GM23338 (cell line): ENCODE measurements around the gene NLRP5. TPM values are rescaled to one million over a fixed set of nuclear protein-coding genes. Genes with fewer than 3 reads are reported as not detected.

ENCODE experiments used
- ATAC-seq: fragments of 200-7000 bp; cut with Tn5 transposase; 3 replicates; pipeline ENCODE4 v1.9.1; 2020
- DNase-seq: peaks from one replicate; pipeline ENCODE4 v3.0.0-alpha.2; 2015; ENCODE audit warnings: low spot score
- H2AFZ ChIP-seq: fragments of 200-600 bp; sonication (generic); 2 replicates; pipeline ENCODE4 v1.8.0; 2016; ENCODE audit warnings: antibody characterized with exemption, mild to moderate bottlenecking, moderate library complexity
- H3F3A ChIP-seq: fragments of 200-600 bp; sonication (generic); replicated peaks from 2 replicates; pipeline ENCODE4 v1.8.0; 2017; ENCODE audit warnings: antibody characterized with exemption, mixed run types, low read depth
- H3K27ac ChIP-seq: fragments of 200-600 bp; sonication (generic); 2 replicates; pipeline ENCODE4 v1.6.1; 2016; ENCODE audit warnings: low read depth
- H3K27me3 ChIP-seq: fragments of 200-600 bp; sonication (generic); 2 replicates; pipeline ENCODE4 v1.8.0; 2016; ENCODE audit warnings: mild to moderate bottlenecking, mixed run types, moderate library complexity; ENCODE audit not compliant: insufficient read depth
- H3K36me3 ChIP-seq: fragments of 200-600 bp; sonication (generic); 2 replicates; pipeline ENCODE4 v1.8.0; 2016; ENCODE audit warnings: mild to moderate bottlenecking; ENCODE audit not compliant: insufficient read depth
- H3K4me1 ChIP-seq: fragments of 200-600 bp; sonication (generic); 2 replicates; pipeline ENCODE4 v1.8.0; 2016; ENCODE audit warnings: mild to moderate bottlenecking, moderate library complexity; ENCODE audit not compliant: insufficient read depth
- H3K4me2 ChIP-seq: fragments of 200-600 bp; sonication (generic); 2 replicates; pipeline ENCODE4 v1.7.1; 2017; ENCODE audit warnings: mixed run types
- H3K4me3 ChIP-seq: fragments of 200-600 bp; sonication (generic); 2 replicates; pipeline ENCODE4 v1.6.1; 2016; ENCODE audit warnings: mixed run types
- H3K79me2 ChIP-seq: fragments of 200-600 bp; sonication (generic); replicated peaks from 2 replicates; pipeline ENCODE4 v1.8.0; 2017; ENCODE audit warnings: mild to moderate bottlenecking; ENCODE audit not compliant: insufficient read depth
- H3K9me2 ChIP-seq: fragments of 200-600 bp; sonication (generic); 2 replicates; pipeline ENCODE4 v1.8.0; 2017; ENCODE audit not compliant: insufficient read depth
- H4K20me1 ChIP-seq: fragments of 200-600 bp; sonication (generic); replicated peaks from 2 replicates; pipeline ENCODE4 v1.8.0; 2017; ENCODE audit warnings: mild to moderate bottlenecking; ENCODE audit not compliant: insufficient read depth
- H3K27ac Mint-ChIP-seq: 2 replicates; pipeline ENCODE4 v1.8.0; 2020; ENCODE audit warnings: inconsistent platforms, mild to moderate bottlenecking, moderate library complexity, mixed read lengths
- H3K27me3 Mint-ChIP-seq: 3 replicates; pipeline ENCODE4 v1.8.0; 2022; ENCODE audit warnings: low read depth, mild to moderate bottlenecking, moderate library complexity, mixed read lengths, inconsistent platforms; ENCODE audit not compliant: insufficient read depth, poor library complexity
- H3K36me3 Mint-ChIP-seq: 3 replicates; pipeline ENCODE4 v1.8.0; 2021; ENCODE audit warnings: low read depth, mild to moderate bottlenecking, inconsistent platforms, moderate library complexity, mixed read lengths
- H3K4me1 Mint-ChIP-seq: 3 replicates; pipeline ENCODE4 v1.8.0; 2020; ENCODE audit warnings: mild to moderate bottlenecking, inconsistent platforms, mixed read lengths
- H3K4me3 Mint-ChIP-seq: 3 replicates; pipeline ENCODE4 v1.8.0; 2021; ENCODE audit warnings: moderate library complexity, mild to moderate bottlenecking, inconsistent platforms, mixed read lengths
- H3K9me3 Mint-ChIP-seq: 3 replicates; pipeline ENCODE4 v1.8.0; 2020; ENCODE audit warnings: moderate library complexity, mild to moderate bottlenecking, inconsistent platforms, mixed read lengths
- CREB1 ChIP-seq: fragments of 250-450 bp; sonication (Bioruptor Pico); IDR thresholded peaks from 2 replicates; pipeline ENCODE4 v1.5.0; 2020; ENCODE audit warnings: low read depth, mild to moderate bottlenecking, moderate library complexity
- ETS1 ChIP-seq: IDR thresholded peaks from 2 replicates; pipeline ENCODE4 v1.6.1; 2016; ENCODE audit warnings: antibody characterized with exemption
- EZH2 ChIP-seq: fragments of 200-600 bp; sonication (generic); IDR thresholded peaks from one replicate; pipeline ENCODE4 v1.8.0; 2017; ENCODE audit warnings: antibody characterized with exemption, mild to moderate bottlenecking, low read depth; ENCODE audit not compliant: unreplicated experiment
- EZH2phosphoT487 ChIP-seq: fragments of 200-600 bp; sonication (generic); IDR thresholded peaks from one replicate; pipeline ENCODE4 v1.8.1; 2018; ENCODE audit warnings: antibody characterized with exemption; ENCODE audit not compliant: unreplicated experiment
- JUNB ChIP-seq: IDR thresholded peaks from one replicate; pipeline ENCODE4 v1.6.1; 2016; ENCODE audit warnings: antibody characterized with exemption; ENCODE audit not compliant: unreplicated experiment
- NANOG ChIP-seq: IDR thresholded peaks from 2 replicates; pipeline ENCODE4 v1.6.1; 2016; ENCODE audit warnings: antibody characterized with exemption, borderline replicate concordance
- POLR2AphosphoS5 ChIP-seq: IDR thresholded peaks from 2 replicates; pipeline ENCODE4 v1.6.1; 2016; ENCODE audit warnings: antibody characterized with exemption, low read depth
- STAT1 ChIP-seq: IDR thresholded peaks from one replicate; pipeline ENCODE4 v1.6.1; 2016; ENCODE audit warnings: antibody characterized with exemption; ENCODE audit not compliant: unreplicated experiment
- ZNF114 ChIP-seq: fragments of 250-450 bp; sonication (Bioruptor Pico); IDR thresholded peaks from 2 replicates; pipeline ENCODE4 v1.5.0; 2020; ENCODE audit warnings: mild to moderate bottlenecking, moderate library complexity
- ZNF331 ChIP-seq: fragments of 250-450 bp; sonication (Bioruptor Pico); IDR thresholded peaks from 2 replicates; pipeline ENCODE4 v1.5.0; 2020; ENCODE audit warnings: low read depth, mild to moderate bottlenecking, moderate library complexity
- ZNF462 ChIP-seq: fragments of 250-450 bp; sonication (Bioruptor Pico); IDR thresholded peaks from 2 replicates; pipeline ENCODE4 v1.5.0; 2020; ENCODE audit warnings: mild to moderate bottlenecking, moderate library complexity
- polyA plus RNA-seq: library from polyadenylated mRNA; unstranded; fragments of >200 nt; fragmentation: Nextera tagmentation; extraction: Ambion mirVana; gene quantifications from 2 replicates; pipeline ENCODE4 v1.2.1, GENCODE V29; 2016
- total RNA-seq: library from RNA; depleted of rRNA; stranded (reverse); fragments of >200 nt; shearing (Covaris generic); gene quantifications from 2 replicates; pipeline ENCODE4 v1.2.3, GENCODE V29; 2014
- TF ChIP-seq, protein P1 (sequence below), 2 experiments: fragments of 200-600 bp in 1 of 2; sonication (generic) in 1 of 2; conservative IDR thresholded peaks; 2 replicates each; pipeline versions ENCODE4 v1.5.1 to v1.6.1; 2016 to 2017; ENCODE audit warnings: antibody characterized with exemption in 2 of 2, low read depth in 2 of 2, mild to moderate bottlenecking in 2 of 2, moderate library complexity in 1 of 2
- TF ChIP-seq, protein P2 (sequence below): IDR thresholded peaks from one replicate; pipeline ENCODE4 v1.6.1; 2018; ENCODE audit warnings: antibody characterized with exemption; ENCODE audit not compliant: unreplicated experiment

The NLRP5 gene
- total and polyA plus RNA-seq, 2 experiments from 2014 or later, result not detected

- peaks cover 25% of the 10 kb centered on the region for H3K36me3 Mint-ChIP-seq
- no peak for ATAC-seq
Measured at GRCh38 chr19:55956431-55956830, 30.1 kb upstream of the NLRP5 start.

More at GRCh38 chr19:55956431-55956830, 30.1 kb upstream of the NLRP5 start:
- Histone ChIP-seq H3F3A (no peaks in the 10 kb centered on the region), H3K27ac (no peak overlapping the region), H3K4me2 (no peak overlapping the region), H3K4me3 (no peak overlapping the region), H3K27me3 (no peaks in the 10 kb centered on the region), H3K9me2 (no peaks in the 10 kb centered on the region), H4K20me1 (no peaks in the 10 kb centered on the region), H3K4me1 (no peaks in the 10 kb centered on the region), H3K36me3 (peaks cover 11% of the 10 kb centered on the region; the same call in 1 of the 2 replicates), H3K79me2 (no peaks in the 10 kb centered on the region), H2AFZ (no peak overlapping the region)
- TF ChIP-seq, protein P1, sequence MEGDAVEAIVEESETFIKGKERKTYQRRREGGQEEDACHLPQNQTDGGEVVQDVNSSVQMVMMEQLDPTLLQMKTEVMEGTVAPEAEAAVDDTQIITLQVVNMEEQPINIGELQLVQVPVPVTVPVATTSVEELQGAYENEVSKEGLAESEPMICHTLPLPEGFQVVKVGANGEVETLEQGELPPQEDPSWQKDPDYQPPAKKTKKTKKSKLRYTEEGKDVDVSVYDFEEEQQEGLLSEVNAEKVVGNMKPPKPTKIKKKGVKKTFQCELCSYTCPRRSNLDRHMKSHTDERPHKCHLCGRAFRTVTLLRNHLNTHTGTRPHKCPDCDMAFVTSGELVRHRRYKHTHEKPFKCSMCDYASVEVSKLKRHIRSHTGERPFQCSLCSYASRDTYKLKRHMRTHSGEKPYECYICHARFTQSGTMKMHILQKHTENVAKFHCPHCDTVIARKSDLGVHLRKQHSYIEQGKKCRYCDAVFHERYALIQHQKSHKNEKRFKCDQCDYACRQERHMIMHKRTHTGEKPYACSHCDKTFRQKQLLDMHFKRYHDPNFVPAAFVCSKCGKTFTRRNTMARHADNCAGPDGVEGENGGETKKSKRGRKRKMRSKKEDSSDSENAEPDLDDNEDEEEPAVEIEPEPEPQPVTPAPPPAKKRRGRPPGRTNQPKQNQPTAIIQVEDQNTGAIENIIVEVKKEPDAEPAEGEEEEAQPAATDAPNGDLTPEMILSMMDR (conservative IDR thresholded peaks at IDR 0.05; ENCODE audit: low read depth in 2 of 2), result no peak
- TF ChIP-seq EZH2 (no peak), ZNF462 (CRISPR knock-in tag) (no peak), ETS1 (no peak), NANOG (no peak), ZNF114 (CRISPR knock-in tag) (no peak), JUNB (no peak), CREB1 (CRISPR knock-in tag) (no peak), EZH2phosphoT487 (no peak), STAT1 (no peak), POLR2AphosphoS5 (no peak), ZNF331 (no peak)
- TF ChIP-seq, protein P2, sequence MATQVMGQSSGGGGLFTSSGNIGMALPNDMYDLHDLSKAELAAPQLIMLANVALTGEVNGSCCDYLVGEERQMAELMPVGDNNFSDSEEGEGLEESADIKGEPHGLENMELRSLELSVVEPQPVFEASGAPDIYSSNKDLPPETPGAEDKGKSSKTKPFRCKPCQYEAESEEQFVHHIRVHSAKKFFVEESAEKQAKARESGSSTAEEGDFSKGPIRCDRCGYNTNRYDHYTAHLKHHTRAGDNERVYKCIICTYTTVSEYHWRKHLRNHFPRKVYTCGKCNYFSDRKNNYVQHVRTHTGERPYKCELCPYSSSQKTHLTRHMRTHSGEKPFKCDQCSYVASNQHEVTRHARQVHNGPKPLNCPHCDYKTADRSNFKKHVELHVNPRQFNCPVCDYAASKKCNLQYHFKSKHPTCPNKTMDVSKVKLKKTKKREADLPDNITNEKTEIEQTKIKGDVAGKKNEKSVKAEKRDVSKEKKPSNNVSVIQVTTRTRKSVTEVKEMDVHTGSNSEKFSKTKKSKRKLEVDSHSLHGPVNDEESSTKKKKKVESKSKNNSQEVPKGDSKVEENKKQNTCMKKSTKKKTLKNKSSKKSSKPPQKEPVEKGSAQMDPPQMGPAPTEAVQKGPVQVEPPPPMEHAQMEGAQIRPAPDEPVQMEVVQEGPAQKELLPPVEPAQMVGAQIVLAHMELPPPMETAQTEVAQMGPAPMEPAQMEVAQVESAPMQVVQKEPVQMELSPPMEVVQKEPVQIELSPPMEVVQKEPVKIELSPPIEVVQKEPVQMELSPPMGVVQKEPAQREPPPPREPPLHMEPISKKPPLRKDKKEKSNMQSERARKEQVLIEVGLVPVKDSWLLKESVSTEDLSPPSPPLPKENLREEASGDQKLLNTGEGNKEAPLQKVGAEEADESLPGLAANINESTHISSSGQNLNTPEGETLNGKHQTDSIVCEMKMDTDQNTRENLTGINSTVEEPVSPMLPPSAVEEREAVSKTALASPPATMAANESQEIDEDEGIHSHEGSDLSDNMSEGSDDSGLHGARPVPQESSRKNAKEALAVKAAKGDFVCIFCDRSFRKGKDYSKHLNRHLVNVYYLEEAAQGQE, result no peak
- peaks cover 1% of the 10 kb centered on the region for H3K27me3 Mint-ChIP-seq
- no peak overlapping the region for H3K27ac Mint-ChIP-seq
- no peaks in the 10 kb centered on the region for H3K4me1 Mint-ChIP-seq
- DNase-seq, result no peak
- H3K9me3 Mint-ChIP-seq, result peaks cover 95% of the 10 kb centered on the region
- no peak overlapping the region for H3K4me3 Mint-ChIP-seq
